ENCODE data around the gene PITRM1. TPM values are rescaled to one million over a fixed set of nuclear protein-coding genes. Genes with fewer than 3 reads are reported as not detected.

Gene PITRM1
- polyA plus RNA-seq, 1 of the 3 experiments (the other 2 are of a cell fraction), result 79.6 TPM

GRCh38 chr10:3199488-3199887, 26.9 kb upstream of the PITRM1 start (continued):
- TF ChIP-seq MAX (IDR thresholded peaks at IDR 0.05; ENCODE audit: low read depth), result no peak
- no peak for TF ChIP-seq NRF1 (IDR thresholded peaks at IDR 0.05; ENCODE audit: low read depth, low read length)
- no peak for TF ChIP-seq GABPA (IDR thresholded peaks at IDR 0.05; ENCODE audit: low read depth)
- TF ChIP-seq SIN3A (IDR thresholded peaks at IDR 0.05; ENCODE audit: borderline replicate concordance, low read depth, low read length), result no peak
- TF ChIP-seq ELF1 (IDR thresholded peaks at IDR 0.05), result no peak
- TF ChIP-seq CHD2 (IDR thresholded peaks at IDR 0.05; ENCODE audit: low read length, partially characterized antibody), result no peak
- TF ChIP-seq YY1 (IDR thresholded peaks at IDR 0.05; ENCODE audit: low read depth), result no peak

GRCh38 chr10:3198900-3199299, 26.3 kb upstream of the PITRM1 start:
- CTCF ChIA-PET, result interaction anchor here (1.3 to 11.1 kb wide), 6 partner anchors 8 to 1616 kb away, joined by 3 to 244 read pairs (median 9); no protein-coding TSS in a partner anchor
- no peaks in the 10 kb centered on the region for H3K36me3 ChIP-seq (replicated peaks in 1 of 2; ENCODE audit: control insufficient read depth in 1 of 2, insufficient read depth in 2 of 2, low read length in 1 of 2)

More at GRCh38 chr10:3198900-3199299, 26.3 kb upstream of the PITRM1 start:
- POLR2A ChIA-PET, result no interaction called here
- Histone ChIP-seq H3K4me2 (no peak overlapping the region), H3K9ac (no peak overlapping the region), H4K20me1 (ENCODE audit: insufficient read depth) (no peaks in the 10 kb centered on the region), H3K27me3 (ENCODE audit: insufficient read depth) (no peaks in the 10 kb centered on the region), H3K9me3 (no peaks in the 10 kb centered on the region), H3K4me1 (ENCODE audit: control insufficient read depth in 1 of 2, insufficient read depth in 2 of 2, low read depth in 1 of 2, low read length in 1 of 2) (peaks cover 11 to 12% of the 10 kb centered on the region in 2 experiments), H2AFZ (ENCODE audit: low read depth) (no peak overlapping the region), H3K79me2 (ENCODE audit: insufficient read depth) (no peaks in the 10 kb centered on the region), H3F3A (replicated peaks; ENCODE audit: insufficient read depth) (peaks cover 3% of the 10 kb centered on the region), H3K4me3 (ENCODE audit: low read depth in 2 of 2, low read length in 1 of 2) (no peak overlapping the region), H3K9me2 (no peaks in the 10 kb centered on the region), H3K27ac (ENCODE audit: low read depth in 2 of 2, low read length in 1 of 2) (no peak overlapping the region)
- WGBS (ENCODE audit: low lambda C conversion rate), result 87% methylated on average over 4 of the region's 7 CpGs
- TF ChIP-seq GABPA (IDR thresholded peaks at IDR 0.05; ENCODE audit: low read depth) (no peak), MAX (IDR thresholded peaks at IDR 0.05; ENCODE audit: low read depth) (no peak), PBX3 (IDR thresholded peaks at IDR 0.05) (no peak), TAF1 (IDR thresholded peaks at IDR 0.05; ENCODE audit: borderline replicate concordance, low read depth, low read length) (no peak), TEAD4 (IDR thresholded peaks at IDR 0.05; ENCODE audit: borderline replicate concordance, insufficient read depth) (no peak), SMC3 (IDR thresholded peaks at IDR 0.05; ENCODE audit: low read depth, low read length) (no peak), TCF12 (IDR thresholded peaks at IDR 0.05) (no peak), FOXJ3 (CRISPR knock-in tag; IDR thresholded peaks at IDR 0.05) (no peak), MEF2A (IDR thresholded peaks at IDR 0.05; ENCODE audit: borderline replicate concordance, low read depth) (no peak), NRF1 (IDR thresholded peaks at IDR 0.05; ENCODE audit: low read depth, low read length) (no peak), REST (IDR thresholded peaks at IDR 0.05; ENCODE audit: low read depth, low read length) (no peak)
- DNase-seq, result no peak
